HG03196 (cell line): ENCODE results near the gene LRMDA.

Source experiments
- ATAC-seq: cut with Tn5 transposase; IDR thresholded peaks from one replicate; pipeline ENCODE4 v1.9.1; 2021; ENCODE audit not compliant: unreplicated experiment

LRMDA gene

GRCh38 chr10:75632805-75633462 lies 201.5 kb downstream of the LRMDA start:
- no peak for ATAC-seq

- no peak for ATAC-seq
Observed at GRCh38 chr10:75633568-75633967, 202.1 kb downstream of the LRMDA start.

DNA sequence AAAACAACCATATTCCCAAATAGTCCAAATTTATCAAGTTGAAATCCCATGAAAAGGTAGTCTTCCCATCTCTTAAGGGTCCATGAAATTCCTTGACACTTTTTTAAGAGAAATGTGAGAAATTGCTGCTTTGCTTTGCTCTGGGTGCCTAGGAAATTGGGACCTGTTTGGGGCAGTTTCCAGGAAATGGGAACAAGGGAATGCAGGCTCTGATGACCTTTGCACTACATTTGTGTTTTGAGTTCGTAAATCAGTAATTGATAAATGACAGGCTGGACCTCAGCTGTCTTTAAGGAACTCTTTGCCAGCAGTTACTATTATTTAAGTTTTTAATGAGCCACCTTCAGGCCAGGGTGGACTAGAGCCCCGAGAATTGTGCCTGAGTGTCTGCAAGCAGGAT lies 203.5 kb downstream of the LRMDA start:
- ATAC-seq: no peak

DNA sequence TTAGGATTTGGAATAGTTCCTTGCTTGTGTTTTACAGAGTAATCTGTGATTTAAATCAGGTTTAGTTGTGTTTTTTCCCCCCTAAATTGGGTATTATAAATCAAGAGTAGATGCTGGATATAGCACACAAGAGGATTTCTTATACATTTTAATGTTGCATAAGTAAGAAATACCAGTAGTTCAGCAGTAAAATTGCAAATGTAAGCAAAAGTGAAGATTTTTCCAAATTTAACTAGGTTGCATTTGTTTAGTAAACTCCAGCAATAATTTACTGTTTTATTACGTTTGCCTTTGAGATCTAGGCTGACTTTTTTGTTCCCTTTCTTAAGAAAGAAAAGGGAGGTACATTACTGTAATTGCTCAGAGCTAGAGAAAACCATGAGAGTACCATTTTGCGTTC lies 207.3 kb downstream of the LRMDA start:
- no peak for ATAC-seq

DNA sequence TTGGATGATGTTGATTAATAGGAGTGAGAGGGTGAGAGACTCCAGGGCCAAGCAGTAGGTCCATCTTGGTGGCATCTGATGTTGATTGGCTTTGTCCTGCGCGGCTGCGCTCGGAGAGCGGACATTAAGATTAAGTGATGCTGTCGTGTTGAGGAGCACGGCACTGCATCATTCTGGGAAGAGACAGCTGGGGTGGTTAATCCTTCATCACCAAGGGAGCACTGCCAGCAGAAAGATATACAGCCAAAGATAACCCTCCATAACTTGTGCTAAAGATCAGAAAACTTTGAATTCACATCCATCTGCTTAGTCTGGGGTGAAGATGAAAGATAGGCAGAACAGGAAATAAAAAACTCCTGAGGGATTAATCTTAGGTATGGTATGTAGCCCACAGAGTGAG lies 208.3 kb downstream of the LRMDA start:
- no peak for ATAC-seq

DNA sequence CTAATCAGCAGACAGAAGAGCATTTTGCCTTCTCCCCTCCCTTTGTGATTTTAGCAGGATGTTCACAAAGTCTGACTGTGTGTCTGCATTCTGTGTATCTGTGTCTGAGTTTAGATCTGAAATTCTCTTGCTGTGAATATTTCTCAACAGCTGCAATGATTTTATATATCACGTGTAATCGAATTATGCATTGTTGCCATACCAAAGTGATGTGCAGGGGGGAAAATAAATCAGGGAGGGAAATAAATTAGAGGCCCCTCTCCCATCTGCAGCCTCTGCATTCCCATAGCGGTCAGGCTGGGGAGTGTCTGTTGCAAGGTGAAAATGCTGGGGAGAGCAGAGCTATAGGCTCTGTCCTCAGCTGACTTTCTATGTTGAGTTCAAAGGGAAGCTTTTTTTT lies 209.0 kb downstream of the LRMDA start:
- no peak for ATAC-seq

- ATAC-seq: no peak
Observed at GRCh38 chr10:75640803-75641202, 209.4 kb downstream of the LRMDA start.

- no peak for ATAC-seq
Observed at GRCh38 chr10:75643405-75643804, 212.0 kb downstream of the LRMDA start.

DNA sequence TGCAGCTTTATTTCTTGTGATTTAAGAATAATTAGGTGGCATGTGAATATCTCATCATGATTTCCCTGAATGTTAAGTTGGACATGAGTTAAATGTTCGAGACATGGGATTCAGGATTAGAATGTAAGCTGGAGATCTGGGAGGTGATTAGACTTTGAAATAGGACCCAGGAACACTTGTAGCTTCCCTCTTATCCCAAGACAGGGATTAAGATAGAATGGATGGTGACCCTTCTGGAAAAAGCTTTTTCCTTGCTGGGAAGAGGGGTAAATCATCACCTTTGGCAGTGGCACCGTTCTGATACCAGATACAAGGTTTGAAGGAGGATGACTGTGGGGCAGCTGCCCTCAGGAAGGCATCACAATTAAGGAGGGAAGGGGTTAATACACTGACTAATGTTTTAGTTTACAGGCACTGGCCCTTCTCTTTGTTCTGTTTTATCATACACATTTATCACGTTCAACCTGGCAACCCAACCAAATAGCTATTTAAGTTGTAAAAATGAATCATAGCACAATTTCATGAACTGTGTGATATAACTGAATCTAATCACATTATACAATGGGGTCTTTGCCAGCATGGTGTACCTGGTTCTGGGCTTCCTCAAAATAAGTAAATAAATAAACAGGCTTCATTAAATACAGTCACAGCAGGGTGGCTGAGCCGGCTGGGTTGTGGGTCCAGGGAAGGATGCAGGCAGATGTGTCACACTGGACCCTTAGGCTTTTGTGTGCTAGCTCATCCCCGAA lies 212.7 kb downstream of the LRMDA start:
- ATAC-seq: no peak

GRCh38 chr10:75645704-75646103 lies 214.3 kb downstream of the LRMDA start:
- no peak for ATAC-seq

DNA sequence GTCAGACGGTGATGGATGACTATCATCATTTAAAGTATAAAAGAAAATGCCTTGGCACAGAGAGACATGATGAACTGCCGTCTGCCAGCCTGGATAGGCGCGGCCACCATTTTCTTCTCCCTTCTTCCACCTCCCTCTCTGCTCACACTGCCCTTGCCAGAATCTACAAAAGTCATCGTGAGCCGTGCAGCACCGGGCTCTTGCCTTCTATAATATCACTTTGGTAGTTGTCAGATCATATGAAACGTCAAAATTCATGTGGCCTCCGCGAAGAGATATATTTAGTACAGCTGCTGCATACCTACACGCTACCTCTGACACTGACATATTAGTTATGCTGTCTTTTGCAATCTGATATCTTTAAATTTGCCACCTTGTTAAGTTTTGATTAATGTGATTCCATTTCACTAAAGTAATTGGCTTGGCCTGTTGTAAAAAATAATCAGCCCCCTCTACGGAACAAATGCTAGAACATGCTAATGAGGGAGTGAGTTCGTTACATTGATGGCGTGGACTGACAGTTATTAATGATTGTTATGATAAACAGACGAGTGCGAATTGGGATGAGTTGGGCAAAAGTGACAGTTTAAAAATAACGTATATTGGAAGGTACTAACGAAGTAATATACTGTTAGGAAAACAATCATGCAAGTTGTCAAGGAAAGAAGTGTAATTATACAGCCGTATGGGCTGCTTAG lies 214.9 kb downstream of the LRMDA start:
- no peak for ATAC-seq

DNA sequence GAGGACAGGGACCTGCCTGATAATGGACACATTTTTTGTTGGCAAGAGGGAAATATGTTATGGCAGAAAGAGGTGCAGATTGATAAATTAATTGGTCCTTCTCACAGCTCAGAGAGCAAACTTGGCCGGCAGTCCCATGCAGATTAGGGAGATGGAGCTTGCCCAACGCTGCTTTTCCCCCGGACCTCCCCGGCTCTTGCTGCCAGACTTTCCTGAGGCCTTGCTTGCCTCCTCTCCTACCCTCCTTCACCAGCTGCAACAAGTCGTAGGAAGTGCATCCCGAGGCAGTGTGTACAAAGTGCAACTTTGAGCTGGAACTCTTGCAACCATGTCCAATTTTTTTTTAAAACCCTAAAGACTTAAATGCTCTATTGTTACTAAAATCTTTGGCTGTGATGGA lies 215.5 kb downstream of the LRMDA start:
- ATAC-seq: no peak

- no peak for ATAC-seq
Observed at GRCh38 chr10:75647675-75648074, 216.3 kb downstream of the LRMDA start.

GRCh38 chr10:75648351-75648750 lies 216.9 kb downstream of the LRMDA start:
- no peak for ATAC-seq

- ATAC-seq: no peak
Observed at GRCh38 chr10:75648854-75649253, 217.4 kb downstream of the LRMDA start.

GRCh38 chr10:75649466-75649865 lies 218.0 kb downstream of the LRMDA start:
- no peak for ATAC-seq

DNA sequence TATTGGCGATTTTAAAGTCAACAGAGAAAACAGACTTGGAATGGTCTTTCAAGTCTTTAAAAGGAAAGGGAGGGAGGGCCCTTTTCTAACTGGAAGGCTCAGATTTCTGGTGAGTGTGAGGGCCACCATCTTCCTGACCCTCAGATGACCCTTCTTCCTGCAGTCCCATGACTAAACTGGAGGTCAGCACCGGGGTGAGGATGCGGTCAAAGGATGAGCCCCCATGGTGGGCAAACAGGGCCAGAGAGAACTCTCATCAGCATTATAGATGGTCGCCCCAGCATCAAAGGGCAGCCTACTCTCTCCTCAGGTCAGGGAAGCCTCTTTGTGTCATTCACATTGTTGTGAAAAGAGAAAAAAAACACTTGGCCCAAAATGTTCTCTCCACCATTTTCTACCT lies 219.2 kb downstream of the LRMDA start:
- no peak for ATAC-seq

GRCh38 chr10:75651417-75651816 lies 220.0 kb downstream of the LRMDA start:
- no peak for ATAC-seq

GRCh38 chr10:75652146-75652740 lies 220.8 kb downstream of the LRMDA start:
- ATAC-seq: no peak

- ATAC-seq: no peak
Observed at GRCh38 chr10:75653761-75654160, 222.3 kb downstream of the LRMDA start.

DNA sequence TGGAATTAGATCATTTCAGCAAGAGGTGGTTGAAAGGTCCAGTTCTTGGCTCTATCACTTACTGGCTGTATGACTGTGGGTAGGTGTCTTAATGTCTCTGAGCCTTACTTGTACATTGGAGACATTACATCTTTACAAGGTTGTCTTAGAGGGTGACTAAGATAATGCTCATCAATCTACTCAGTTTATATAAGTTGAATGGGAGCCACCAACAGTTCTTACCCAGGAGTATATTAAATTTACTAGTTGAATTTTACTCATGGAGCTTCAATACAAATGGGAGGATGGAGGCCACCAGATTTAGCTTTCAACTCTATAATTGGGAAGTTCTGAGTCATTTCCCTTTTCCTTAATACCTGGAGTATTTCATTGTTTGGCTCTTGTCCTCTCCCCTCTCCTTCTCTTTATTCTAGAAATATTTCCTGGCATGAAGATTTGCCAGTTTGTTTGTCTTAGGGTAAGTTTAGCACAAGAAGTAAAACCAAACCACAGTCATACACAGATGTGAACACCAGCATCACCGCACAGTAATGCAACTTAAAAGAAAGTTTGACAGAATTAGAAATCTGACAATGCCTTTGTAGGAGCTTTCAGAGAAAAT lies 222.8 kb downstream of the LRMDA start:
- ATAC-seq: no peak
